GM13977 (cell line): ENCODE data around the gene PLA2G2F.

Experiments used
- DNase-seq: peaks from one replicate; pipeline ENCODE4 v3.0.0; 2012; ENCODE audit warnings: low spot score
- CTCF ChIP-seq: IDR thresholded peaks from 2 replicates; pipeline ENCODE4 v1.5.1; 2012; ENCODE audit warnings: mild to moderate bottlenecking, control low read depth; ENCODE audit not compliant: insufficient read depth; ENCODE audit errors: extremely low read depth, missing control alignments
- in situ Hi-C: fragments of 300-500 bp; cut with MboI; formaldehyde crosslinking; loops from one replicate; pipeline ENCODE4 v1.12.0; 2022; ENCODE audit warnings: low sequenced_read_pairs, low pct_unique_long_range_greater_than_20kb, mixed read lengths, inconsistent platforms; ENCODE audit not compliant: unreplicated experiment

Gene PLA2G2F

GRCh38 chr1:20138961-20139550 is at the start of gene PLA2G2F:
PLA2G2F (plus strand) TSS chr1:20139323; CDS start chr1:20139428, 105 bp downstream.
- no peak for TF ChIP-seq CTCF
- in situ Hi-C loops = loop anchor here (25.0 kb wide), 1 partner anchor 227 kb away; the partner anchor contains the start of gene PLA2G2E
- no peak for DNase-seq

- in situ Hi-C loops = no loop called here
- no peak for TF ChIP-seq CTCF
- DNase-seq = no peak
Measured at GRCh38 chr1:20089328-20090077, 49.6 kb upstream of the PLA2G2F start.

- DNase-seq = no peak
Measured at GRCh38 chr1:20090119-20090518, 49.0 kb upstream of the PLA2G2F start.

GRCh38 chr1:20090641-20091040 is 48.5 kb upstream of the PLA2G2F start:
- in situ Hi-C loops = no loop called here
- no peak for TF ChIP-seq CTCF

More at GRCh38 chr1:20090119-20090518, 49.0 kb upstream of the PLA2G2F start:
- TF ChIP-seq CTCF = no peak
- in situ Hi-C loops = no loop called here

GRCh38 chr1:20093303-20093702 is 45.8 kb upstream of the PLA2G2F start:
- in situ Hi-C loops = no loop called here
- TF ChIP-seq CTCF = no peak

More at GRCh38 chr1:20090641-20091040, 48.5 kb upstream of the PLA2G2F start:
- DNase-seq = no peak

GRCh38 chr1:20093940-20094391 is 45.2 kb upstream of the PLA2G2F start:
- in situ Hi-C loops = no loop called here
- no peak for TF ChIP-seq CTCF
- DNase-seq = no peak

More at GRCh38 chr1:20093303-20093702, 45.8 kb upstream of the PLA2G2F start:
- DNase-seq = no peak
